Spinal cord (tissue), 10 donors: ENCODE measurements around the gene COX6A1. TPM values are rescaled to one million over a fixed set of nuclear protein-coding genes. Genes with fewer than 3 reads are reported as not detected.

ENCODE experiments used
- DNase-seq, 6 donors: peaks; one replicate each; pipeline versions ENCODE4 v3.0.0 to v3.0.0-alpha.2; 2013 to 2015; ENCODE audit warnings: low spot score in 6 of 6, low read depth in 4 of 6
- H3K27ac ChIP-seq: one replicate; pipeline ENCODE4 v1.5.1; 2013; ENCODE audit warnings: low read depth, low read length, control low read depth
- H3K27me3 ChIP-seq: one replicate; pipeline ENCODE4 v1.6.1; 2013; ENCODE audit warnings: low read length; ENCODE audit not compliant: control insufficient read depth, insufficient read depth
- H3K36me3 ChIP-seq: one replicate; pipeline ENCODE4 v1.6.1; 2013; ENCODE audit warnings: low read length; ENCODE audit not compliant: control insufficient read depth, insufficient read depth
- H3K4me1 ChIP-seq: one replicate; pipeline ENCODE4 v1.6.1; 2013; ENCODE audit warnings: low read length; ENCODE audit not compliant: control insufficient read depth, insufficient read depth
- H3K4me3 ChIP-seq: one replicate; pipeline ENCODE4 v1.5.1; 2013; ENCODE audit warnings: low read depth, low read length, control low read depth
- H3K9me3 ChIP-seq: one replicate; pipeline ENCODE4 v1.6.1; 2013; ENCODE audit warnings: low read length; ENCODE audit not compliant: control insufficient read depth, insufficient read depth
- WGBS: methylation state at CpG from one replicate; pipeline ENCODE4 v1.1.5; 2013; ENCODE audit warnings: missing lambda C conversion rate; ENCODE audit not compliant: insufficient coverage; 5-methylcytosine and 5-hydroxymethylcytosine counted together
- polyA plus RNA-seq, 2 donors: library from polyadenylated mRNA; unstranded; fragments of 120-200 nt; gene quantifications; one replicate each; pipeline ENCODE4 v1.2.1, GENCODE V29; 2013; ENCODE audit not compliant: insufficient read length in 2 of 2
- total RNA-seq, 2 donors: library from RNA; depleted of rRNA in 1 of 2; stranded (reverse); fragments of 120-200 nt in 1 of 2; fragments of >200 nt in 1 of 2; gene quantifications; one replicate each; pipeline versions ENCODE4 v1.2.3 to v1.2.4, GENCODE V29; 2013 to 2014
- donor health status: healthy.

Gene COX6A1
- total and polyA plus RNA-seq, 4 donors, result 395 to 731 (median 641) TPM

GRCh38 chr12:120403869-120404268, 34.0 kb upstream of the COX6A1 start:
- DNase-seq, result no peak
- Histone ChIP-seq H3K36me3 (no peaks in the 10 kb centered on the region), H3K4me1 (peaks cover 19% of the 10 kb centered on the region), H3K27me3 (no peaks in the 10 kb centered on the region), H3K27ac (no peak overlapping the region), H3K4me3 (no peak overlapping the region), H3K9me3 (no peaks in the 10 kb centered on the region)
- WGBS, result 71% methylated on average over 1 of the region's 3 CpGs

GRCh38 chr12:120404271-120404670, 33.6 kb upstream of the COX6A1 start:
- no peaks in the 10 kb centered on the region for H3K27me3 ChIP-seq
- no CpG with 5 or more reads among the region's 1 CpG for WGBS
- no peak overlapping the region for H3K4me3 ChIP-seq
- DNase-seq, result no peak
- no peaks in the 10 kb centered on the region for H3K9me3 ChIP-seq
- H3K27ac ChIP-seq, result no peak overlapping the region
- peaks cover 19% of the 10 kb centered on the region for H3K4me1 ChIP-seq
- no peaks in the 10 kb centered on the region for H3K36me3 ChIP-seq

GRCh38 chr12:120406069-120406468, 31.8 kb upstream of the COX6A1 start:
- no CpG with 5 or more reads among the region's 3 CpGs for WGBS
- DNase-seq, result peak in 1 of 6 donors; percentile 42
- Histone ChIP-seq H3K27ac (peak overlapping the region; percentile 45), H3K4me1 (peaks cover 19% of the 10 kb centered on the region), H3K36me3 (no peaks in the 10 kb centered on the region), H3K9me3 (no peaks in the 10 kb centered on the region), H3K27me3 (no peaks in the 10 kb centered on the region), H3K4me3 (no peak overlapping the region)

GRCh38 chr12:120406553-120406952, 31.4 kb upstream of the COX6A1 start:
- Histone ChIP-seq H3K27ac (peak overlapping the region; percentile 45), H3K27me3 (no peaks in the 10 kb centered on the region), H3K4me3 (no peak overlapping the region), H3K36me3 (no peaks in the 10 kb centered on the region), H3K9me3 (no peaks in the 10 kb centered on the region), H3K4me1 (peaks cover 17% of the 10 kb centered on the region)
- no CpG with 5 or more reads among the region's 3 CpGs for WGBS
- DNase-seq, result no peak

GRCh38 chr12:120408771-120409170, 29.1 kb upstream of the COX6A1 start:
- WGBS, result 96% methylated on average over 11 of the region's 11 CpGs
- H3K9me3 ChIP-seq, result no peaks in the 10 kb centered on the region
- DNase-seq, result no peak
- peaks cover 5% of the 10 kb centered on the region for H3K4me1 ChIP-seq
- H3K27ac ChIP-seq, result no peak overlapping the region
- H3K4me3 ChIP-seq, result no peak overlapping the region
- H3K36me3 ChIP-seq, result no peaks in the 10 kb centered on the region
- no peaks in the 10 kb centered on the region for H3K27me3 ChIP-seq

- 63% methylated on average over 2 of the region's 7 CpGs for WGBS
- Histone ChIP-seq H3K9me3 (no peaks in the 10 kb centered on the region), H3K36me3 (no peaks in the 10 kb centered on the region)
These were observed 25.5 kb upstream of the COX6A1 start for GRCh38 chr12:120412421-120412820.

GRCh38 chr12:120413901-120414695, 23.8 kb upstream of the COX6A1 start:
- Histone ChIP-seq H3K27ac (peak overlapping the region; percentile 8), H3K4me3 (no peak overlapping the region), H3K27me3 (no peaks in the 10 kb centered on the region), H3K36me3 (no peaks in the 10 kb centered on the region), H3K9me3 (no peaks in the 10 kb centered on the region), H3K4me1 (peaks cover 7% of the 10 kb centered on the region)
- WGBS, result 39% methylated on average over 8 of the region's 13 CpGs
- DNase-seq, result peak in 4 of 6 donors; percentile 61 to 89 (median 80)

More at GRCh38 chr12:120412421-120412820, 25.5 kb upstream of the COX6A1 start:
- Histone ChIP-seq H3K27me3 (no peaks in the 10 kb centered on the region), H3K4me3 (no peak overlapping the region), H3K27ac (no peak overlapping the region), H3K4me1 (peaks cover 7% of the 10 kb centered on the region)
- no peak for DNase-seq

GRCh38 chr12:120416490-120417216, 21.3 kb upstream of the COX6A1 start:
- Histone ChIP-seq H3K4me1 (peaks cover 7% of the 10 kb centered on the region), H3K4me3 (no peak overlapping the region), H3K9me3 (no peaks in the 10 kb centered on the region), H3K27ac (no peak overlapping the region), H3K36me3 (no peaks in the 10 kb centered on the region), H3K27me3 (no peaks in the 10 kb centered on the region)
- DNase-seq, result no peak
- WGBS, result 33% methylated on average over 4 of the region's 7 CpGs

GRCh38 chr12:120417917-120418580, 19.9 kb upstream of the COX6A1 start:
- Histone ChIP-seq H3K9me3 (no peaks in the 10 kb centered on the region), H3K27me3 (no peaks in the 10 kb centered on the region), H3K4me3 (no peak overlapping the region), H3K27ac (no peak overlapping the region), H3K4me1 (peaks cover 7% of the 10 kb centered on the region), H3K36me3 (no peaks in the 10 kb centered on the region)
- DNase-seq, result no peak
- whole genome bisulfite sequencing, result 83% methylated on average over 4 of the region's 4 CpGs
